GM04504 (cell line): Measurements from ENCODE around the gene TMEM135.

Source experiments
- DNase-seq: peaks from one replicate; pipeline ENCODE4 v3.0.0-alpha.2; 2012; ENCODE audit warnings: low read depth

TMEM135 gene

DNA sequence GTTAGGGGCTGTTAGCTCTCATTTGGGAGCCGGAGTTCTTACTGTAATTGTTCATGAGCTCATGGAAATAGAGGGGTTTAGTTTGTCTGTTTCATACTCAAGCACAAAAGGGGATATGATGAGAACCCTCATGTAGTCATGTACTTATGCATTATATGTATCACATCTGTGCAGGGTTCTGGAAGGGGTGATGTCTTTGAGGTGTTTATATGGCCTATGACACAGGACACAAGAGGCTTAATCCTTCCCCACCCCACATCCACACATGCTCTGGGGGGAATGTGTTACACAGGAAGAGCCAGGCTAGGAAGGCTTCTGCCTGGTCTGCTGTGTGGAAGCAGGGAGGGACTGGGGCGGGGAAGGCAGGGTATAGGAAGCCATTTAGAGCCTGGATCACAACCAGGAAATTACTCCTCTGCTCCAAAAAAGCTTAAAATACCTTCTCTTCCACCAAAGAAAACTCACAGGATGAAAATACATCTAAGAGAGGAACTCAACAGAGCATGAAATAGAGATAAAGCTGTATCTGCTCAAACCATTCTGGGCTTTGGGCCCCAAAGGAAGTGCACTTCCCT lies 316.1 kb downstream of the TMEM135 start:
- DNase-seq: no peak

DNA sequence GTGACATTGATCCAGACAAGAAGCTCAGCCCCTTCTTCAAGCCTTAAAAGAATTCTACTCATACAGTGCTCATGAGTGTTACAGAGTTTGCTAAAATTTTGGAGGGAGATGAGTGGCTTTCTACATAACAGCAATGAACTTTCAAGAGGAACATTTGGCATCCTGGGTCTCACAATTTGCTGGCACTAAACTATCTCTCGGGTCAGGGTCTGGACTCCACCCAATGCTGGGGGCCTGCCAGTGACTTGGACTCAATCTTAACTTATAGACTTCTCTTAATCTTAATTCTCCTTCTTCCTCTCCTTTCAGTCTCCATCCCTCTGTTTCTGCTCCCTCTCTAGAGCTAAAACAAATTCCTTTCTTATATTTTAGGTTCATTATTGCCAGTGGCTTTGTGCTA lies 317.9 kb downstream of the TMEM135 start:
- DNase-seq: no peak

DNA sequence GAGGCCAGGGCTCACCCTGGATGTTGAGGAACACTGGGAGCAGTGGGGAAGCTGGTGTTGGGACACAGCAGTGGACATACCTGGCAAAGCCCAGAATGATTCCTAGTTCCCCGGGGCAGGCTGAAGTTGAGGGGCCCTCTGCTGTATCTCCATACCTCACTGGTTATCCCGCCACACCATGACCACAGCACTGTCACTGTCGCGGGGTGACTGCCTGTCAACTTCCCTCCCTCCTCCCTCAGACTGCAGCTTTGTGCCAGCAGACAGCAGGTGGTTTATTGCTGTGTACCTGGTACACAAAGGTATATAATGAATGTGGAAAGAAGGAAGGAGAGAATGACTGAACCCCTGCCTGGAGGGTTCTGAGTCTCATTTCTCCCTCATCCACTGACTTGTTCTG lies 318.7 kb downstream of the TMEM135 start:
- DNase-seq: no peak

DNA sequence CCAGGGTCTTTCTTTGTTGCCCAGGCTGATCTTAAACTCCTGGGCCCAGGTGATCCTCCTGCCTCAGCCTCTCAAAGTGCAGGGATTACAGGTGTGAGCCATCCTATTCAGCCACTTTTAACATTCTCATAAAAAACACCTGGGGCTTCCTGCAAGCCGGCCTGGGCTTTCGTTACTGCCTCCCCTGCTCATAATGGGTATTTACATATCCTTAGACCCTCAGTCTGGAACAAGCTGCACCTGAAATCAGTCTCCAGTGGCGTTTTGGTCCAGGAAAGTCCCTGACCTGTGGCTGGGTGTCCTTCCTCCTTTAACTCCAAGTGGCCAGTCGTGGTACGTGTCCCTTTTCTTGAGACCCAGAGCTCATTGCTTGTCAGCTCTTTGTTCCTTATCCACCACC lies 320.7 kb downstream of the TMEM135 start:
- no peak for DNase-seq

DNA sequence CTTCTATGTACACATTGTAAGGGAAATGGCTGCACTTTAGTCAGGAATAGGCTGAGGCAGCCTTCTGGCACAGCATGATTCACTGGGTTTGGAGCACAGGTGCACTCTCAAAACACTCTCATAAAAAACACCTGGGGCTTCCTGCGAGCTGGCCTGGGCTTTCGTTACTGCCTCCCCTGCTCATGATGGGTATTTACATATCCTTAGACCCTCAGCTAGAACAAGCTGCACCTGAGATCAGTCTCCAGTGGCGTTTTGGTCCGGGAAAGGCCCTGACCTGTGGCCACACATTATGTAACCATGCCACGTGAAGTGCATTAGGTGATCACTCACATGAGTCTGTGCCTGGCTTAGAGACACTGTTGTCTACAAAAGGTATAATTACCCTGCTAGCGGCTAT lies 321.7 kb downstream of the TMEM135 start:
- no peak for DNase-seq

DNA sequence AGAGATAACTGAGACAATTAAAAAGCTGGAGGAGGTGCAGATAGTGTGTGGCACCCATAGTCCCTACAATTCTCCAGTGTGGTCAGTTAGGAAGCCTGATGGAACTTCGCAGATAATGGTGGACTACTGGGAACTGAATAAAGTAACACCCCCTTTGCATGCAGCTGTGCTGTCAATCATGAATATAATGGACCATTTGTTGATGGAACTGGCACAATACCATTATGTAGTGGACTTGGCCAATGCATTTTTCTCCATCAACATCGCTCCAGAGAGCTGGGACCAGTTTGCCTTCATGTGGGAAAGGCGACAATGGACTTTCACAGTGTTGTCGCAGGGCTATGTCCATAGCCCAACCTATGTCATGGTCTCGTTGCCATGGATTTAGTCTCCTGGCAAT lies 324.2 kb downstream of the TMEM135 start:
- DNase-seq: no peak

DNA sequence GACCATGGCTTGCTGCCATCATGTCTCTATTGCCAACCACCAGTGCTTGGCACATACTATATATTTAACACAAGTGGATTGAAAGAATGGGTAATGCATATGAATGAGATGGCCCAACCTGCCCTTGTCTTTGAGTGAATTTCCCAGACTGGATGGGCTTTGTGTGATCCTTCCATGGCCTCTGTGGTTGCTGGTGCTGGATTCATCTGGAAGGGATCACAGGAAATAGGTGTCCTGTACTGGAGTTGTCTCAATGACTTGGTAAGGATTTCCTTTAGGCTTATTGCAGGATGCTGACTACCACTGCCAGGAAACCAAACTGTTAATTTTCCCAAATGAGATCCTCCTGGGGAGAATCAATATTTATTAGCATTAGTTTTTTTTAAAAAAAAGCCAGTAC lies 328.6 kb downstream of the TMEM135 start:
- DNase-seq: no peak

DNA sequence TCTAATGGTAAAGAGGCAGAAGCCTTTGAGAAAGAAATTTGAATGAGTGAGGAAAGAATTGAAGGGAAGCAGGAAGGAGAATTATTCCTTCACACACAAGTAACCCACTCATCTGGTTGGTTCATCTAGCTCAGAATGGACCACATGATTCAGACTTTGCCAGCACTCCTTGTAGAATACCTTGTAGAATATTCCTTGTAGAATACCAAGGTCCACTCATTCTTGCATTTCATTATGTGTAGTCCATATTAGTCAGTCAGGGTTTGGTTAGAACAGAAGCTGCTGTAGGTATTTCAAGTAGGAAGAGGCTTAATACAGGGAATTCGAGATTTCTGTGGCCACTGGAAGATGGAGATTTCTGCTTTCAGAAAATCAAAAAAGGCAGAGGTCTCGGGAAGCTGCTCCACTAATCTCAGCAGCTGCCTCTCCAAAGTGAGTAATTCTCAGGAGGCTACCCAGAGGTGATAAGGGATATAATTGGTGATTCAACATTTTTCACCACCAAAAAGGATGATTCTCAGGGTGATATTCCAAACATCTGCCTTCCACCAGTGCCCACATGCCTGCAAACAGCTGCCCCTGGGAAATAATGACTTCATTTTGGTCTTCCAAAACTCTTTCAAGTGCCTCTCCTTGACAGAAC lies 329.1 kb downstream of the TMEM135 start:
- DNase-seq: no peak

DNA sequence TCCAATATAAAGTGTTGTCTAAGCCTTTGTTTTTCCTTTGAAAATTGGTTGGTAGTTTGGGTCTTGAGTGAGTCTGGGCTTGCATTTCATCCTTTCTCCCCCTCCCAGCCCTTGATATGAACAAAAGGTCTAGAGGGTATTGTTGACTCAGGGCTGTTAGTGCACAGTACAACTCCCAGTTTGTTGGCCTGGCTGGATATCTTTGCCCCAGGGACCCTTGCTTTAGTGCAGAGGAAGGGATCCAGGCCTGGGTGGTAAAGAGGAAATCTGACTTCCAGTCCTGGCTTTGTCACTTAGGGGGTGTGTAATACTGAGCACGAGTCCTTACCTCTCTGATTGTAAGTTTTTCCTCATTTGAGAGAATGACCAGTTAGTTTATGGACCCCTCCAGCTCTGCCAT lies 330.4 kb downstream of the TMEM135 start:
- no peak for DNase-seq

DNA sequence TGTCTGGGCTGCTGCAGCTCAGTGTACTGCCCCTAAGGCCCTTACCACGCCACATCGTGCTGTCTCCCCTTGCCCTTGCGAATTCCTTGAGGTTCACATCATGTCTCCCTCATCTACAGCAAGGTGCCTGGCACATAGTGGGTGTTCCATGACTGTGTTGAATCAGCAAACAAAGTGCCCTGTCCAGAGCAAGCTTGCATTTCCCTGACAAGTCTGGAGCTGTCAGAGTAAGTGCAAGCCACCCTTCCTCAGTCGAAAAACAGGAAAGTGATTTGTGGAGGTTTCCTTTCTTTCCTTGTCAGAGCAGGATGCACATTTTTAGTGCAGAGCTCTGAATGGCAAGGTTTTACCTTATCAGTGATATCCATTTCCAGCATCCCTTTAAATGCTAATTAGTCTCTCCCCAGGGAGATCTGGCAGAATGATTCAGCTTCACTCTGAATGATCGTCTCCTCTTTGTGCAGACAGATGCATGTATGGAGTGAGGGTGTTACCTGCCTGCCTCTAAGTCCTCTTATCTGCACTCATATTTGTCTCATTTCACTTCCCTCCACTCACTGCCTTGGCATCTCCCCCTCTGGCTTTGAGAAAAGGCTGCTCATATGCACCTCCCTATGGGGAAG lies 331.2 kb downstream of the TMEM135 start:
- DNase-seq: no peak

DNA sequence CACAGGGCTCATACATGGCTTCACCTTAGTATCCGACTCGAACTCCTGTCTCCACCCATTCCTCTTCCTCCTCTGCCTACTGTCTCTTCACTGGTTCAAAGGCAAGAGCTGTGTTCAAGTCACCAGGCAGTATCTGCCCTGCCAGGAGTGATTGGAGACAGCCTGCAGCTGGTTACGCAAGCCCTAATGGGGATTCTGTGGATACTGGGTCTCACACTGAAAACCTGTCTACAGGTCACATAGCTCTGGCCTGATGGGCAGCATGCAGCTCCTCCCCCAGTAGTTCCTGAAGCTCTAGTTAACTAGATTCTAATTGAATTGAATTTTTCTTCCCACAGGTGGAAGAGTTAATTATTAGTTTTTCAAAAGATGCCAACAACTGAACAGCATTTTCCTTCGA lies 332.2 kb downstream of the TMEM135 start:
- no peak for DNase-seq

DNA sequence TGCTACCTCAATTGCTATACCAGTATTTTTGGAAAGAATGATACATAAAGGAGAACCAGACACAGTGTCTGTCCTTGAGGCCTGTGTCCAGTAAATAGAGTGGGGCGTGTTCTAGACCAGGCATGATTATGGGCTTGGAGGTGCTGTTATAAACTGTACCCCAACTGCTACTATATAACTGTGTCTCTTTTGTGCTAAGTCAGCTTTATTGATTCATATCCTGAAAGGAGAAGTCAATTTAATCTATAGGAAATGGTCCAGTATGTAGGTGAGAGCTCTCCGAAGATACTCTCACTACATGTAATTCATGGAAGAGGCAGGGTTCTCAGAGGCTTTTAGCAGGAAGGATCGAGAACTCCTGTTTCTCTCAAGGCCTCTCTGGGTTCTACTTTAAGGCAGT lies 334.3 kb downstream of the TMEM135 start:
- no peak for DNase-seq
